SH-SY5Y (cell line): ENCODE results near the gene BRPF3.

Source experiments
- GATA2 ChIP-seq: IDR thresholded peaks from 2 replicates; pipeline ENCODE4 v1.6.1; 2011; ENCODE audit warnings: mild to moderate bottlenecking, low read depth, low read length
- GATA3 ChIP-seq: IDR thresholded peaks from 2 replicates; pipeline ENCODE4 v1.6.1; 2011; ENCODE audit warnings: low read depth, mild to moderate bottlenecking, low read length, moderate library complexity

GRCh38 chr6:36246506-36247268 lies 50.1 kb downstream of the BRPF3 start:
- TF ChIP-seq GATA3 = no peak
- no peak for TF ChIP-seq GATA2
